Mucosa of descending colon (tissue), 3 donors: ENCODE data around the gene IL26. TPM values are rescaled to one million over a fixed set of nuclear protein-coding genes. Genes with fewer than 3 reads are reported as not detected.
A peak's percentile ranks its signal among the peaks of the same experiment; 100 is the strongest.

ENCODE experiments used
- ATAC-seq: fragments of 200-7000 bp; cut with Tn5 transposase; one replicate; pipeline ENCODE4 v1.9.1; 2020; ENCODE audit warnings: mild to moderate bottlenecking, moderate library complexity
- DNase-seq, 3 donors: peaks; one replicate each; pipeline ENCODE4 v3.0.0-alpha.2; 2020
- H3K36me3 ChIP-seq: fragments of 200-600 bp; one replicate; pipeline ENCODE4 v1.8.0; 2021; ENCODE audit warnings: low read depth, mild to moderate bottlenecking
- H3K4me1 ChIP-seq: fragments of 200-600 bp; one replicate; pipeline ENCODE4 v1.8.0; 2021; ENCODE audit warnings: low read depth, mild to moderate bottlenecking
- H3K4me3 ChIP-seq: fragments of 200-600 bp; one replicate; pipeline ENCODE4 v1.8.0; 2021; ENCODE audit warnings: mild to moderate bottlenecking
- H3K9me3 ChIP-seq: fragments of 200-600 bp; one replicate; pipeline ENCODE4 v1.8.0; 2021; ENCODE audit warnings: mild to moderate bottlenecking
- intact Hi-C, 2 donors: fragments of 100-400 bp; cut with DNase I in 1 of 2; cut with micrococcal nuclease in 1 of 2; formaldehyde crosslinking; loops; one replicate each; pipeline versions ENCODE4 v1.11.0 to v1.11.1; 2022; cut with DNase I, micrococcal nuclease
- total RNA-seq, 3 donors: library from RNA; stranded (reverse); fragmentation: NEBNext Ultra II Directional in 2 of 3; extraction: Animal tissue kit (Norgen Biotek cat#: 25700) in 2 of 3; gene quantifications; one replicate each; pipeline versions ENCODE4 v1.2.1 to v1.2.4, GENCODE V29; 2021 to 2023
- TF ChIP-seq, protein P1 (sequence below): fragments of 200-600 bp; IDR thresholded peaks from one replicate; pipeline ENCODE4 v1.8.0; 2022; ENCODE audit warnings: antibody characterized with exemption, mild to moderate bottlenecking
- donor health status: DM: no; HTN: no; CAD: no; lungs with moderate emphysema.
- donor health status: DM: no; HTN: no; CAD: no.
- donor health status: DM: no; HTN: yes; CAD: no.

Gene IL26
- total RNA-seq, 3 donors from 2014 or later: not detected

GRCh38 chr12:68246350-68246749 lies 20.7 kb upstream of the IL26 start:
- DNase-seq (no peak), ATAC-seq (no peak)
- Histone ChIP-seq H3K9me3 (no peaks in the 10 kb centered on the region), H3K4me1 (no peaks in the 10 kb centered on the region), H3K4me3 (no peak overlapping the region), H3K36me3 (no peaks in the 10 kb centered on the region)
- intact Hi-C loops: no loop called here
- TF ChIP-seq, protein P1, sequence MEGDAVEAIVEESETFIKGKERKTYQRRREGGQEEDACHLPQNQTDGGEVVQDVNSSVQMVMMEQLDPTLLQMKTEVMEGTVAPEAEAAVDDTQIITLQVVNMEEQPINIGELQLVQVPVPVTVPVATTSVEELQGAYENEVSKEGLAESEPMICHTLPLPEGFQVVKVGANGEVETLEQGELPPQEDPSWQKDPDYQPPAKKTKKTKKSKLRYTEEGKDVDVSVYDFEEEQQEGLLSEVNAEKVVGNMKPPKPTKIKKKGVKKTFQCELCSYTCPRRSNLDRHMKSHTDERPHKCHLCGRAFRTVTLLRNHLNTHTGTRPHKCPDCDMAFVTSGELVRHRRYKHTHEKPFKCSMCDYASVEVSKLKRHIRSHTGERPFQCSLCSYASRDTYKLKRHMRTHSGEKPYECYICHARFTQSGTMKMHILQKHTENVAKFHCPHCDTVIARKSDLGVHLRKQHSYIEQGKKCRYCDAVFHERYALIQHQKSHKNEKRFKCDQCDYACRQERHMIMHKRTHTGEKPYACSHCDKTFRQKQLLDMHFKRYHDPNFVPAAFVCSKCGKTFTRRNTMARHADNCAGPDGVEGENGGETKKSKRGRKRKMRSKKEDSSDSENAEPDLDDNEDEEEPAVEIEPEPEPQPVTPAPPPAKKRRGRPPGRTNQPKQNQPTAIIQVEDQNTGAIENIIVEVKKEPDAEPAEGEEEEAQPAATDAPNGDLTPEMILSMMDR: no peak

DNA sequence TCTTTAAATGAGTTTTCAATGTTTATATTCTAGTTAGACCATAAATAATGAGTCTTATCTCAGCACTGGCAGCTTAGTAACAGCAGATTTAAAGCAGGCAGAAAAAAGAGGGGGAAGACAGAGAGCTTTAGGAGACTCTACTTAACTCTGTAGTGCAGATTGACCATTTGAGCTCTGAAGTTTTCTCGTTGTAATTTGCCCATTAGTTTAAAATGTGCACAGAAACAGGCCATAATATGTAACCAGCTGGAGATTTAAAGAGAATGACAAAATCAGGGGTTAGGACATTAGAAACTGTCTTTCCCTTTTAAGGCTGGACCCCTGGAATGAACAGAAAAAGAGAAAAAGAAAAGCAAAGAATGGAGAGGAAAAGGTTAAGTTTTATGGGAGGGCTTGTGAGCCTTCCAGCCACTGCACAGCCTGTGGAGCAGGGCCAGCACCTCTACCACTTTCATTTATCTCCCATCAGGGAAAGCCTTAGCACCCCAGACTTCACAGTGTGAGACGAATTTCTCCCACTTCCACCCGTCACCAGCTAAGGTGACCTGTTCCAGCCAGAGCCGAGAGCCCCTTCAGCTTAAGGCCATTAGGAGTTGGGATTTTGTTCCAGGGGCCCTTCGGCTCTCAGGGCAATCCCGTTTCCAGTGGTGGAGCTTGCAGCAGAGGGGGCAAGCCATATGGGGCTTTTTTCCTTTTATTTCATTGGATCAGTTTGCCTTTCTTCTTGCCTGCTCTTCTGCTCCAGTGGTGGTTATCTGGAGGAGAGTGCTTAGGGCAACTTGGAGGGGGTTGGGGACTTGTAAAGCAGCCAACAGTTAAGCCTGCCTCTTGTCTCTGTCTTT lies 19.8 kb upstream of the IL26 start:
- intact Hi-C loops: no loop called here

GRCh38 chr12:68242777-68243176 lies 17.2 kb upstream of the IL26 start:
- H3K36me3 ChIP-seq: no peaks in the 10 kb centered on the region
- TF ChIP-seq, protein P1: no peak
- no peak for DNase-seq
- H3K4me1 ChIP-seq: peaks cover 9% of the 10 kb centered on the region
- no peaks in the 10 kb centered on the region for H3K9me3 ChIP-seq
- ATAC-seq: no peak
- intact Hi-C loops: no loop called here
- no peak overlapping the region for H3K4me3 ChIP-seq

More for the DNA sequence above, 19.8 kb upstream of the IL26 start:
- Histone ChIP-seq H3K4me3 (no peak overlapping the region), H3K4me1 (peaks cover 8% of the 10 kb centered on the region), H3K9me3 (no peaks in the 10 kb centered on the region), H3K36me3 (no peaks in the 10 kb centered on the region)
- ATAC-seq: no peak
- DNase-seq: no peak
- TF ChIP-seq, protein P1: no peak

DNA sequence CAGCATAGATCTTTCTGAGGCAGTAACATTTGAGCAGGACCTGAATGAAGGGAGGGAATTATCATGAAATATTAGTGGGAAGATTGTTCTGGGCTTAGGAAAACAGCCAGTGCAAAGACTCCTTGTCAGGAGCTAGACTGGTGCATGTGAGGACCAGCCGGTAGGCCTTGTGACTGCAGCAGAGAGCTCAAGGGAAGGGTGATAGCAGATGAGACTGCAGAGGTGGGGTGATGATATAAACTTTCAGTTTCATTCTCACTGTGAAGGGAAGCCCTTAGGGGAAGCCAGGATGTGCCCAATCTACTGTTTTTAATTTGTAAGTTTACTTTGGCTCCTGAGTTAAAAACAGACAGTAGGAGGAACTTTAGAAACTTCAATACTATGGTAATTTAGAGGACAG lies 15.4 kb upstream of the IL26 start:
- TF ChIP-seq, protein P1: no peak
- H3K4me3 ChIP-seq: no peak overlapping the region
- DNase-seq (peak in 2 of 3 donors; percentile 32 to 37), ATAC-seq (peak; percentile 86)
- no peaks in the 10 kb centered on the region for H3K36me3 ChIP-seq
- H3K4me1 ChIP-seq: peaks cover 9% of the 10 kb centered on the region
- no peaks in the 10 kb centered on the region for H3K9me3 ChIP-seq
- intact Hi-C loops: no loop called here

DNA sequence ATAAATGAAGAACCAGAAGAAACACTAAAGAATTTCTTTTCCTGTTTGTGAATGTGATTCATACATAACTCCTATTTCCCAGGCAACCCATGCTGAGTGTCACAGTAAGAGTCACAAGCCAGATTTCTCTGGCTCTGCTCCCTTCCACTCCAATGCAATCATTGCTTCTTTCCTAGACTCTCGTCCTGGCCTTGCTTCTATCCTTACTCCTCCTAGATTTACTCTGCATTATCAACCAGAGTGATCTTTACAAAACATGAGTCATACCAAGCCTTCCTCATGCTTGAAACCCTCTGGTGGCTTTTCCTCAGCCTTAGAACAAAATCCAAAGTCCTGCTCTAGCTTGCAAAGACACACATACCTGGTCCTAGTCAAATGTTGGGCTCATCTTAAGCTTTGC lies 14.5 kb upstream of the IL26 start:
- peaks cover 9% of the 10 kb centered on the region for H3K4me1 ChIP-seq
- peak; percentile 46 for ATAC-seq
- TF ChIP-seq, protein P1: no peak

More for the DNA sequence above, 14.5 kb upstream of the IL26 start:
- Histone ChIP-seq H3K9me3 (no peaks in the 10 kb centered on the region), H3K36me3 (no peaks in the 10 kb centered on the region), H3K4me3 (no peak overlapping the region)
- DNase-seq: no peak
- intact Hi-C loops: no loop called here
